WTC11 (cell line): Measurements from ENCODE around the gene CPNE5. TPM values are rescaled to one million over a fixed set of nuclear protein-coding genes. Genes with fewer than 3 reads are reported as not detected.

Experiments
- ATAC-seq: fragments of 200-7000 bp; cut with Tn5 transposase; 2 replicates; pipeline ENCODE4 v1.10.0; 2021; ENCODE audit warnings: mild to moderate bottlenecking, moderate library complexity
- CTCF ChIA-PET: fragments of 300-600 bp; sonication (Branson Sonifier 250); formaldehyde crosslinking; loops from one replicate; lab custom pipeline; 2021; ENCODE audit warnings: antibody characterized with exemption; lab: Charles Lee
- POLR2A ChIA-PET: fragments of 350-600 bp; sonication (Branson Sonifier 250); formaldehyde crosslinking; loops from one replicate; lab custom pipeline; 2021; ENCODE audit warnings: antibody characterized with exemption; lab: Charles Lee
- DNase-seq: peaks from one replicate; pipeline ENCODE4 v3.0.0; 2021; ENCODE audit warnings: low spot score
- H3K27ac Mint-ChIP-seq: 2 replicates; pipeline ENCODE4 v1.8.0; 2021; ENCODE audit warnings: mixed read lengths
- H3K27me3 Mint-ChIP-seq: 2 replicates; pipeline ENCODE4 v1.8.0; 2021; ENCODE audit warnings: low read depth, mild to moderate bottlenecking, moderate library complexity, mixed read lengths
- H3K36me3 Mint-ChIP-seq: 2 replicates; pipeline ENCODE4 v1.8.0; 2021; ENCODE audit warnings: mixed read lengths
- H3K4me1 Mint-ChIP-seq: 2 replicates; pipeline ENCODE4 v1.8.0; 2022; ENCODE audit warnings: mixed read lengths
- H3K4me3 Mint-ChIP-seq: 2 replicates; pipeline ENCODE4 v1.8.0; 2021; ENCODE audit warnings: mild to moderate bottlenecking, moderate library complexity, mixed read lengths
- H3K9me3 Mint-ChIP-seq: 2 replicates; pipeline ENCODE4 v1.8.0; 2021; ENCODE audit warnings: mixed read lengths
- ATF1 ChIP-seq: sonication (generic); formaldehyde crosslinking; IDR thresholded peaks from 2 replicates; pipeline ENCODE4 v1.8.1; 2023; ENCODE audit warnings: mild to moderate bottlenecking, moderate library complexity, missing genetic modification reagents
- ESRRA ChIP-seq: sonication (generic); formaldehyde crosslinking; IDR thresholded peaks from 2 replicates; pipeline ENCODE4 v1.8.1; 2022; ENCODE audit warnings: mild to moderate bottlenecking, missing genetic modification reagents, borderline replicate concordance
- FOXP1 ChIP-seq: sonication (generic); formaldehyde crosslinking; IDR thresholded peaks from 2 replicates; pipeline ENCODE4 v1.8.0; 2022; ENCODE audit warnings: missing genetic modification reagents, mild to moderate bottlenecking, moderate library complexity, borderline replicate concordance
- HMGXB4 ChIP-seq: sonication (generic); formaldehyde crosslinking; IDR thresholded peaks from 2 replicates; pipeline ENCODE4 v1.8.1; 2023; ENCODE audit warnings: mild to moderate bottlenecking, moderate library complexity, missing genetic modification reagents
- IRF2 ChIP-seq: sonication (generic); formaldehyde crosslinking; IDR thresholded peaks from 2 replicates; pipeline ENCODE4 v1.8.0; 2022; ENCODE audit warnings: low read depth, missing genetic modification reagents, borderline replicate concordance
- KAT7 ChIP-seq: sonication (generic); formaldehyde crosslinking; IDR thresholded peaks from 2 replicates; pipeline ENCODE4 v1.8.1; 2023; ENCODE audit warnings: missing genetic modification reagents, mild to moderate bottlenecking, borderline replicate concordance
- NFATC4 ChIP-seq: fragments of 250-450 bp; sonication (Bioruptor Pico); IDR thresholded peaks from 2 replicates; pipeline ENCODE4 v1.9.0; 2021; ENCODE audit warnings: mild to moderate bottlenecking
- NFYB ChIP-seq: sonication (generic); formaldehyde crosslinking; conservative IDR thresholded peaks from 2 replicates; pipeline ENCODE4 v1.8.0; 2022; ENCODE audit warnings: low read depth, missing genetic modification reagents
- NR3C1 ChIP-seq: sonication (generic); formaldehyde crosslinking; conservative IDR thresholded peaks from 2 replicates; pipeline ENCODE4 v1.8.1; 2023; ENCODE audit warnings: low read depth, mild to moderate bottlenecking, missing genetic modification reagents
- PRDM15 ChIP-seq: sonication (generic); formaldehyde crosslinking; IDR thresholded peaks from 2 replicates; pipeline ENCODE4 v1.8.0; 2022; ENCODE audit warnings: missing genetic modification reagents
- TCF7 ChIP-seq: sonication (generic); formaldehyde crosslinking; IDR thresholded peaks from 2 replicates; pipeline ENCODE4 v1.8.0; 2022; ENCODE audit warnings: mild to moderate bottlenecking, low read depth, missing genetic modification reagents, moderate library complexity
- ZNF121 ChIP-seq: sonication (generic); formaldehyde crosslinking; IDR thresholded peaks from 2 replicates; pipeline ENCODE4 v1.8.0; 2023; ENCODE audit warnings: missing genetic modification reagents
- ZNF416 ChIP-seq: fragments of 250-450 bp; sonication (Bioruptor Pico); IDR thresholded peaks from 2 replicates; pipeline ENCODE4 v1.9.0; 2021; ENCODE audit warnings: mild to moderate bottlenecking, inconsistent platforms
- total RNA-seq: library from RNA; stranded (reverse); gene quantifications from 3 replicates; pipeline ENCODE4 v1.2.3, GENCODE V29; 2021
- TF ChIP-seq, protein P1 (sequence below): fragments of 250-450 bp; sonication (Bioruptor Pico); IDR thresholded peaks from 2 replicates; pipeline ENCODE4 v1.9.0; 2021; ENCODE audit warnings: mild to moderate bottlenecking
- TF ChIP-seq, protein P2 (sequence below): sonication (generic); formaldehyde crosslinking; IDR thresholded peaks from 2 replicates; pipeline ENCODE4 v1.8.0; 2023; ENCODE audit warnings: mild to moderate bottlenecking, missing genetic modification reagents
- TF ChIP-seq, protein P3 (sequence below): fragments of 250-450 bp; sonication (Bioruptor Pico); IDR thresholded peaks from 2 replicates; pipeline ENCODE4 v1.9.0; 2021; ENCODE audit warnings: mild to moderate bottlenecking

CPNE5 gene
- total RNA-seq, 1 experiment from 2014 or later, result 0.44 TPM

DNA sequence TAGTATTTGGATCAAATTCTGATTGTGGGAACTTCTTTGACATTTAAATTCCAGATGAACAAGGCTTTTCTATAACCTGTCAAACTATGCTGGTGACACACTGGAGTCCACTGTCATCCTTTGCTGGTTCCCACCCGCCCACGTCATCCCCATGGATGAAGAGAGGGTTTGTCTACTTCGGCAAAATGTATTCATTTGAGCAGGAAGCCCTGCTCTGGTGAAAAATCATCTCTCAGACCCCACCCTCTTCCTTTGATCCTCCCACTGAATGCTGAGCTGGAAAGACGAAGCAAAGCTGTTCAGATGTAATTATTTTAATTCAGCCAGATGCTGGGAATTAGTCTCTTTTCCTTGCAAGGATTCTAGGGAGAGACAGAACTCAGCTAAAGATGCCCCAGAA is 50.5 kb downstream of the CPNE5 start (continued):
- TF ChIP-seq HMGXB4 (CRISPR knock-in tag) (no peak), NR3C1 (CRISPR knock-in tag) (no peak), TCF7 (no peak)
- TF ChIP-seq, protein P1, sequence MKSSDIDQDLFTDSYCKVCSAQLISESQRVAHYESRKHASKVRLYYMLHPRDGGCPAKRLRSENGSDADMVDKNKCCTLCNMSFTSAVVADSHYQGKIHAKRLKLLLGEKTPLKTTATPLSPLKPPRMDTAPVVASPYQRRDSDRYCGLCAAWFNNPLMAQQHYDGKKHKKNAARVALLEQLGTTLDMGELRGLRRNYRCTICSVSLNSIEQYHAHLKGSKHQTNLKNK (CRISPR knock-in tag), result no peak

- peaks cover 35% of the 10 kb centered on the region for H3K4me1 Mint-ChIP-seq
- POLR2A ChIA-PET, result no interaction called here
Measured at GRCh38 chr6:36788186-36788585, 51.1 kb downstream of the CPNE5 start.

More at GRCh38 chr6:36788186-36788585, 51.1 kb downstream of the CPNE5 start:
- CTCF ChIA-PET, result interaction anchor here (1.1 to 17.0 kb wide), 7 partner anchors 9 to 230 kb away, joined by 3 to 454 read pairs (median 4); no protein-coding TSS in a partner anchor
- no peak overlapping the region for H3K4me3 Mint-ChIP-seq
- DNase-seq (no peak), ATAC-seq (no peak)
- peaks cover 4% of the 10 kb centered on the region; the same call in 1 of the 2 replicates for H3K9me3 Mint-ChIP-seq
- H3K27ac Mint-ChIP-seq, result no peak overlapping the region
- H3K27me3 Mint-ChIP-seq, result no peaks in the 10 kb centered on the region
- TF ChIP-seq IRF2 (CRISPR knock-in tag) (no peak), KAT7 (CRISPR knock-in tag) (no peak), PRDM15 (CRISPR knock-in tag) (no peak), NFYB (CRISPR knock-in tag) (no peak), ATF1 (CRISPR knock-in tag) (no peak), NR3C1 (CRISPR knock-in tag) (no peak), FOXP1 (CRISPR knock-in tag) (no peak), ZNF416 (CRISPR knock-in tag) (no peak), NFATC4 (CRISPR knock-in tag) (no peak), ZNF121 (CRISPR knock-in tag) (no peak), ESRRA (no peak)
- TF ChIP-seq, protein P2, sequence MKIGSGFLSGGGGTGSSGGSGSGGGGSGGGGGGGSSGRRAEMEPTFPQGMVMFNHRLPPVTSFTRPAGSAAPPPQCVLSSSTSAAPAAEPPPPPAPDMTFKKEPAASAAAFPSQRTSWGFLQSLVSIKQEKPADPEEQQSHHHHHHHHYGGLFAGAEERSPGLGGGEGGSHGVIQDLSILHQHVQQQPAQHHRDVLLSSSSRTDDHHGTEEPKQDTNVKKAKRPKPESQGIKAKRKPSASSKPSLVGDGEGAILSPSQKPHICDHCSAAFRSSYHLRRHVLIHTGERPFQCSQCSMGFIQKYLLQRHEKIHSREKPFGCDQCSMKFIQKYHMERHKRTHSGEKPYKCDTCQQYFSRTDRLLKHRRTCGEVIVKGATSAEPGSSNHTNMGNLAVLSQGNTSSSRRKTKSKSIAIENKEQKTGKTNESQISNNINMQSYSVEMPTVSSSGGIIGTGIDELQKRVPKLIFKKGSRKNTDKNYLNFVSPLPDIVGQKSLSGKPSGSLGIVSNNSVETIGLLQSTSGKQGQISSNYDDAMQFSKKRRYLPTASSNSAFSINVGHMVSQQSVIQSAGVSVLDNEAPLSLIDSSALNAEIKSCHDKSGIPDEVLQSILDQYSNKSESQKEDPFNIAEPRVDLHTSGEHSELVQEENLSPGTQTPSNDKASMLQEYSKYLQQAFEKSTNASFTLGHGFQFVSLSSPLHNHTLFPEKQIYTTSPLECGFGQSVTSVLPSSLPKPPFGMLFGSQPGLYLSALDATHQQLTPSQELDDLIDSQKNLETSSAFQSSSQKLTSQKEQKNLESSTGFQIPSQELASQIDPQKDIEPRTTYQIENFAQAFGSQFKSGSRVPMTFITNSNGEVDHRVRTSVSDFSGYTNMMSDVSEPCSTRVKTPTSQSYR (CRISPR knock-in tag), result no peak
- TF ChIP-seq, protein P3, sequence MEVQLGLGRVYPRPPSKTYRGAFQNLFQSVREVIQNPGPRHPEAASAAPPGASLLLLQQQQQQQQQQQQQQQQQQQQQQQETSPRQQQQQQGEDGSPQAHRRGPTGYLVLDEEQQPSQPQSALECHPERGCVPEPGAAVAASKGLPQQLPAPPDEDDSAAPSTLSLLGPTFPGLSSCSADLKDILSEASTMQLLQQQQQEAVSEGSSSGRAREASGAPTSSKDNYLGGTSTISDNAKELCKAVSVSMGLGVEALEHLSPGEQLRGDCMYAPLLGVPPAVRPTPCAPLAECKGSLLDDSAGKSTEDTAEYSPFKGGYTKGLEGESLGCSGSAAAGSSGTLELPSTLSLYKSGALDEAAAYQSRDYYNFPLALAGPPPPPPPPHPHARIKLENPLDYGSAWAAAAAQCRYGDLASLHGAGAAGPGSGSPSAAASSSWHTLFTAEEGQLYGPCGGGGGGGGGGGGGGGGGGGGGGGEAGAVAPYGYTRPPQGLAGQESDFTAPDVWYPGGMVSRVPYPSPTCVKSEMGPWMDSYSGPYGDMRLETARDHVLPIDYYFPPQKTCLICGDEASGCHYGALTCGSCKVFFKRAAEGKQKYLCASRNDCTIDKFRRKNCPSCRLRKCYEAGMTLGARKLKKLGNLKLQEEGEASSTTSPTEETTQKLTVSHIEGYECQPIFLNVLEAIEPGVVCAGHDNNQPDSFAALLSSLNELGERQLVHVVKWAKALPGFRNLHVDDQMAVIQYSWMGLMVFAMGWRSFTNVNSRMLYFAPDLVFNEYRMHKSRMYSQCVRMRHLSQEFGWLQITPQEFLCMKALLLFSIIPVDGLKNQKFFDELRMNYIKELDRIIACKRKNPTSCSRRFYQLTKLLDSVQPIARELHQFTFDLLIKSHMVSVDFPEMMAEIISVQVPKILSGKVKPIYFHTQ (CRISPR knock-in tag), result no peak
- no peaks in the 10 kb centered on the region for H3K36me3 Mint-ChIP-seq
